Endothelial cell of umbilical vein (primary cell): ENCODE results near the gene IQCC. TPM values are rescaled to one million over a fixed set of nuclear protein-coding genes. Genes with fewer than 3 reads are reported as not detected.

ENCODE experiments used
- BruUV-seq: library from RNA; stranded (reverse); fragments of 400-500 nt; replicated peaks from 2 replicates; lab custom pipeline; 2021; lab: Mats Ljungman, UMichigan
- CTCF ChIA-PET: fragments of 300-600, 350-600 bp; sonication (Branson Sonifier 250); formaldehyde crosslinking; loops from one replicate; lab custom pipeline; 2021; ENCODE audit warnings: antibody characterized with exemption, inconsistent platforms; lab: Charles Lee
- POLR2A ChIA-PET: fragments of 300-600, 350-600 bp; sonication (Branson Sonifier 250); formaldehyde crosslinking; loops from one replicate; lab custom pipeline; 2021; ENCODE audit warnings: antibody characterized with exemption, inconsistent platforms; lab: Charles Lee
- DNase-seq: peaks from one replicate; pipeline ENCODE4 v3.0.0-alpha.2; 2011; ENCODE audit warnings: low read depth, low spot score
- FAIRE-seq: peaks from 2 replicates; lab custom pipeline; 2011; peaks lifted over from hg19 to GRCh38; lab: Jason Lieb, UNC
- H2AFZ ChIP-seq: 2 replicates; pipeline ENCODE4 v1.6.0; 2012; ENCODE audit warnings: low read depth, low read length, control low read depth, inconsistent platforms
- H3K27ac ChIP-seq: 2 replicates; pipeline ENCODE4 v1.5.1; 2011; ENCODE audit warnings: low read depth, mild to moderate bottlenecking, control low read depth, low read length, moderate library complexity; ENCODE audit not compliant: insufficient read depth
- H3K27me3 ChIP-seq, 2 experiments: 2 replicates each; pipeline versions ENCODE4 v1.6.0 to v1.6.1; 2011; ENCODE audit warnings: low read length in 2 of 2, mixed read lengths in 1 of 2; ENCODE audit not compliant: control insufficient read depth in 2 of 2, insufficient read depth in 2 of 2
- H3K36me3 ChIP-seq, 2 experiments: 2 replicates in 1 of 2; 3 replicates in 1 of 2; pipeline ENCODE4 v1.5.1; 2011; ENCODE audit warnings: low read length in 2 of 2, mild to moderate bottlenecking in 1 of 2, moderate library complexity in 1 of 2; ENCODE audit not compliant: control insufficient read depth in 2 of 2, insufficient read depth in 2 of 2; ENCODE audit errors: extremely low read depth in 1 of 2
- H3K4me1 ChIP-seq: 3 replicates; pipeline ENCODE4 v1.5.1; 2011; ENCODE audit warnings: mild to moderate bottlenecking, low read length; ENCODE audit not compliant: control insufficient read depth, insufficient read depth; ENCODE audit errors: extremely low read depth
- H3K4me2 ChIP-seq: 2 replicates; pipeline ENCODE4 v1.6.1; 2011; ENCODE audit warnings: low read length, control low read depth, mixed read lengths; ENCODE audit not compliant: insufficient read depth
- H3K4me3 ChIP-seq, 3 experiments: fragments of 200-600 bp in 1 of 3; sonication (generic), shearing (Covaris generic) in 1 of 3; replicated peaks in 1 of 3; 2 replicates each; pipeline ENCODE4 v1.5.1; 2011 to 2016; ENCODE audit warnings: control low read depth in 3 of 3, low read length in 3 of 3, mild to moderate bottlenecking in 2 of 3, inconsistent platforms in 1 of 3, low read depth in 1 of 3, moderate library complexity in 1 of 3; ENCODE audit not compliant: insufficient read depth in 1 of 3
- H3K79me2 ChIP-seq: 2 replicates; pipeline ENCODE4 v1.6.0; 2012; ENCODE audit warnings: low read length, inconsistent platforms; ENCODE audit not compliant: control insufficient read depth, insufficient read depth
- H3K9ac ChIP-seq: replicated peaks from 2 replicates; pipeline ENCODE3; 2011; ENCODE audit warnings: low read length, control low read depth; ENCODE audit not compliant: insufficient read depth; ENCODE audit errors: extremely low read depth
- H3K9me1 ChIP-seq: replicated peaks from 3 replicates; pipeline ENCODE4 v1.6.0; 2011; ENCODE audit warnings: mild to moderate bottlenecking, low read length; ENCODE audit not compliant: control insufficient read depth, insufficient read depth; ENCODE audit errors: extremely low read depth
- H3K9me3 ChIP-seq: replicated peaks from 2 replicates; pipeline ENCODE4 v1.5.1; 2012; ENCODE audit warnings: low read length, inconsistent platforms; ENCODE audit not compliant: control insufficient read depth, insufficient read depth
- H4K20me1 ChIP-seq: replicated peaks from 2 replicates; pipeline ENCODE3; 2011; ENCODE audit warnings: mild to moderate bottlenecking, low read length; ENCODE audit not compliant: control insufficient read depth, insufficient read depth; ENCODE audit errors: extremely low read depth
- EZH2 ChIP-seq: IDR thresholded peaks from 2 replicates; pipeline ENCODE4 v1.6.1; 2012; ENCODE audit warnings: borderline replicate concordance, low read depth, mild to moderate bottlenecking, moderate library complexity, low read length, inconsistent platforms; ENCODE audit not compliant: severe bottlenecking
- FOS ChIP-seq: IDR thresholded peaks from 2 replicates; pipeline ENCODE4 v1.6.1; 2011; ENCODE audit warnings: mild to moderate bottlenecking, low read length, moderate library complexity, borderline replicate concordance; ENCODE audit not compliant: insufficient read depth
- GATA2 ChIP-seq: IDR thresholded peaks from 2 replicates; pipeline ENCODE4 v1.7.0; 2011; ENCODE audit warnings: low read depth, mild to moderate bottlenecking, moderate library complexity, mixed read lengths, low read length; ENCODE audit not compliant: insufficient read length, insufficient read depth
- JUN ChIP-seq: IDR thresholded peaks from 2 replicates; pipeline ENCODE4 v1.6.1; 2011; ENCODE audit warnings: borderline replicate concordance, low read depth; ENCODE audit not compliant: insufficient read length, insufficient read depth
- MAX ChIP-seq: IDR thresholded peaks from 2 replicates; pipeline ENCODE4 v1.6.1; 2011; ENCODE audit not compliant: insufficient read depth, insufficient read length
- MYC ChIP-seq: IDR thresholded peaks from one replicate; pipeline ENCODE4 v1.6.1; 2011; ENCODE audit warnings: mild to moderate bottlenecking, low read depth, low read length
- POLR2A ChIP-seq: IDR thresholded peaks from 2 replicates; pipeline ENCODE4 v1.6.1; 2012; ENCODE audit warnings: low read depth, mild to moderate bottlenecking, control low read depth, low read length
- POLR2AphosphoS5 ChIP-seq: IDR thresholded peaks from 2 replicates; pipeline ENCODE4 v1.6.1; 2012; ENCODE audit warnings: low read depth, mild to moderate bottlenecking, control low read depth, low read length, moderate library complexity; ENCODE audit not compliant: insufficient read depth
- dilution Hi-C: fragments of 300-500 bp; cut with MboI; formaldehyde crosslinking; loops from one replicate; pipeline ENCODE4 v1.15.0; 2019; ENCODE audit warnings: low sequenced_read_pairs; ENCODE audit not compliant: extremely low pct_ligation_motif_present
- intact Hi-C: fragments of 100-400 bp; cut with micrococcal nuclease; formaldehyde crosslinking; loops from one replicate; pipeline ENCODE4 v1.10.0; 2022
- polyA plus RNA-seq, 4 experiments: library from polyadenylated mRNA; depleted of rRNA in 3 of 4; stranded (reverse) in 3 of 4; unstranded in 1 of 4; fragments of >200 nt; gene quantifications; 2 replicates each; pipeline versions ENCODE4 v1.2.1 to v1.2.3, GENCODE V29; 2011 to 2012; ENCODE audit warnings: missing spikeins in 1 of 4
- total RNA-seq: library from RNA; stranded (reverse); gene quantifications from 2 replicates; pipeline ENCODE4 v1.2.3, GENCODE V29; 2021

IQCC gene
- total and polyA plus RNA-seq, 2 donors (not counting 3 experiments of a cell fraction or from before 2014, with no cell fraction given), result 1.1 to 1.8 TPM

- H3K9me3 ChIP-seq, result no peaks in the 10 kb centered on the region
- H3K9me1 ChIP-seq, result no peaks in the 10 kb centered on the region
- dilution Hi-C loops (no loop called here), intact Hi-C loops (no loop called here)
- no peak for DNase-seq
- no peaks in the 10 kb centered on the region for H3K27me3 ChIP-seq
- ChIA-PET POLR2A (interaction anchor here (0.6 kb wide), 1 partner anchor 119 kb away, joined by 5 read pairs; no protein-coding TSS in a partner anchor), CTCF (interaction anchor here (1.9 to 2.7 kb wide), 2 partner anchors 8 to 17 kb away, joined by 6 to 13 read pairs; no protein-coding TSS in a partner anchor)
- H3K4me1 ChIP-seq, result peaks cover 8% of the 10 kb centered on the region
- no peaks in the 10 kb centered on the region for H4K20me1 ChIP-seq
- no peak for TF ChIP-seq POLR2A
- no peak for TF ChIP-seq EZH2
- peak; percentile 8 for TF ChIP-seq POLR2AphosphoS5
- no peak for TF ChIP-seq MYC
- no peak for TF ChIP-seq MAX
- TF ChIP-seq GATA2, result no peak
- no peak for TF ChIP-seq JUN
- TF ChIP-seq FOS, result no peak
- H3K79me2 ChIP-seq, result no peaks in the 10 kb centered on the region
- no peak overlapping the region for H3K4me3 ChIP-seq
- peaks cover 7 to 29% of the 10 kb centered on the region in 2 experiments for H3K36me3 ChIP-seq
- BruUV-seq, result no TSS peak
- no peak overlapping the region for H3K9ac ChIP-seq
- H2AFZ ChIP-seq, result no peak overlapping the region
- no peak for FAIRE-seq
- no peak overlapping the region for H3K27ac ChIP-seq
- no peak overlapping the region for H3K4me2 ChIP-seq
These were observed 27.3 kb downstream of the IQCC start for GRCh38 chr1:32232558-32233304.
